Stimulated activated CD4-positive, alpha-beta T cell treated with anti-CD3 and anti-CD28 coated beads, Interleukin-12 subunit alpha, Interleukin-12 subunit beta, amount 100 ng/mL, for 48 hours (primary cell): Measurements from ENCODE around the gene HSPA2.
"Not testable (repeated sequence)": the region's sequence is repeated elsewhere in the genome, so short reads cannot be mapped to it uniquely, and the experiment has no call there.

ENCODE experiments used
- DNase-seq, 3 donors: peaks; one replicate each; pipeline ENCODE4 v3.0.0-alpha.2; 2020; ENCODE audit warnings: low read depth in 2 of 3, low spot score in 1 of 3

The HSPA2 gene

DNA sequence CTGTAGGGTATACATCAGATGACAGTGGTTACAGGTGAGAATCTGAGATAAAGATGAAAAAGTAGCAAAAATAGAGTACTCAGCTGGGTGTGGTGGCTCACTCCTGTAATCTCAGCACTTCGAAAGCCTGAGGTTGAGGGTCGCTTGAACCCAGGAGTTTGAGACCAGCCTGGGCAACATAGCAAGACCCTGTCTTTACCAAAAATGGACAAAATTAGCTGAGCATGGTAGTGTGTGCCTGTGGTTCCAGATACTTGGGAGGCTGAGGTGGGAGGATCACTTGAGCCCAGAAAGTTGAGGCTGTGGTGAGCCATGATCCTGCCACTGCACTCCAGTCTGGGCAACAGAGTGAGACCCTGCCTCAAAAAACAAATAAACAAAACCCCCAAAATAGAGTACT, 17.7 kb downstream of the HSPA2 start:
- not testable (repeated sequence) for DNase-seq

DNA sequence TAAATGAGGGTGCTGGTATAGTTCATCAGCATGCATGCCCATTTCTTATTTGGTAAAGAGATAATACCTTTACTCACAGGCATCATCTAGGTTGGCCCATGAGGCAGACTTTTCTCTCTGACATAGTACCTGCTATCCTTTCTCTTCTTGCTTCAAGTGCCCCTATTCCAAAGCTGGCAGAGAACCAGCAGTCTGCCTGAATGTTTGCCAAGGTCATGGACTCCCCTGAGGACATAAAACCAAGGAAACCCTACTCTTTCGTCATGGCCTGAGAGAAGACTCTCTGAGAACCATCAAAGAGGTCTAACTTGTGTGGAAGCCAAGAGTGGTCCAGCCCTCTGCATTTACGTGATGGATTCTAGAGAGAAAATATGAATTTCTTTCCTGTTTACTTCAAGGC, 21.1 kb downstream of the HSPA2 start:
- DNase-seq: no peak

DNA sequence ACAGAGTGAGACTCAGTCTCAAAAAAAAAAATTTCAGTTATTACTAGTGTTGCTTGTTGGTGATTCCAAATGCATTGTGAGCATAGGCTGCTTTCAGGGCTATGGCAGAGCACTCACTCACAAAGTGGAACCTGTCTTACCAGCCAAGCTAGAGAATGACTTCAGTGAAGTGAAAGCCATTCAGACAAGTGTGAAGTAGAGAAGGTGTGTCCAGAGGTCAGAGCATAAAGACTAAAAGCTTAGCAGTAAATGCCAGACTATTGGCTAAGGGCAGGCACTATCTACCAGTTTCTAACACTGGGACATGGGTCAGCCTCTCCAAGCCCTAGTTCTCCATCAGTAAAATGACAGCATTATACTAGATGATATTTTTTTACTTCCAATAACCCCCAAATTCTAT, 21.9 kb downstream of the HSPA2 start:
- no peak for DNase-seq

DNA sequence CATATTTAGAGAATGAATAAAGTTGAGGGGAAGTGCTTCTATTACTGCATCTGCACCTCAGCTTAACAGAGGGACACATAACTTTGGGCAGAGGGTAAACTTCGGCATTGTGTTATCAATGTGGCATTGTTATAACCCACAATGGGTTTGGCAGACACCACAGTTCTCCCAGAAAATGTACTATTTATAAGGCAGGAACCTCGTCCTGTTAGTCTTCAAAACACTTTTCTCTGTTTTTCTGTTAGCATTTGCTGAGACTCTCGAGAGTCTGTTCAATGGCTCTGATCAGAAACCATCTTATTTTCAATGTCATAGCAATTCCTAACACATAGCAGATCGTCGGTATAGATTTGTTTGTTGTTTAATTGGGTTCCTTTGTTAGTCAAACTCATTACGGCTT, 23.2 kb downstream of the HSPA2 start:
- DNase-seq: no peak

GRCh38 chr14:64566651-64567122, 26.1 kb downstream of the HSPA2 start:
- DNase-seq: no peak

- DNase-seq: no peak
Measured at GRCh38 chr14:64569138-64569631, 28.6 kb downstream of the HSPA2 start.

DNA sequence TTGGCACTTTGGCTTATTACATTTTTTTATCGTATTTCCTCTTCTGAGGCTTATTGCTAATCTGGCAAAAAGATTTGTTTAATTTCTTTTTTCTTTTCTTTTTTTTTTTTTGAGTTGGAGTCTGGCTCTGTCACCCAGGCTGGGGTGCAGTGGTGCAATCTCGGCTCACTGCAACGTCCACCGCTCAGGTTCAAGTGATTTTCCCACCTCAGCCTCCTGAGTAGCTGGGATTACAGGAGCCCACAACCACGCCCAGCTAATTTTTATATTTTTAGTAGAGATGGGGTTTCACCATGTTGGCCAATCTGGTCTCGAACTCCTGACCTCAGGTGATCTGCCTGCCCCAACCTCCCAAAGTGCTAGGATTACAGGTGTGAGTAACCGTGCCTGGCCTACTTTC, 29.1 kb downstream of the HSPA2 start:
- not testable (repeated sequence) for DNase-seq

DNA sequence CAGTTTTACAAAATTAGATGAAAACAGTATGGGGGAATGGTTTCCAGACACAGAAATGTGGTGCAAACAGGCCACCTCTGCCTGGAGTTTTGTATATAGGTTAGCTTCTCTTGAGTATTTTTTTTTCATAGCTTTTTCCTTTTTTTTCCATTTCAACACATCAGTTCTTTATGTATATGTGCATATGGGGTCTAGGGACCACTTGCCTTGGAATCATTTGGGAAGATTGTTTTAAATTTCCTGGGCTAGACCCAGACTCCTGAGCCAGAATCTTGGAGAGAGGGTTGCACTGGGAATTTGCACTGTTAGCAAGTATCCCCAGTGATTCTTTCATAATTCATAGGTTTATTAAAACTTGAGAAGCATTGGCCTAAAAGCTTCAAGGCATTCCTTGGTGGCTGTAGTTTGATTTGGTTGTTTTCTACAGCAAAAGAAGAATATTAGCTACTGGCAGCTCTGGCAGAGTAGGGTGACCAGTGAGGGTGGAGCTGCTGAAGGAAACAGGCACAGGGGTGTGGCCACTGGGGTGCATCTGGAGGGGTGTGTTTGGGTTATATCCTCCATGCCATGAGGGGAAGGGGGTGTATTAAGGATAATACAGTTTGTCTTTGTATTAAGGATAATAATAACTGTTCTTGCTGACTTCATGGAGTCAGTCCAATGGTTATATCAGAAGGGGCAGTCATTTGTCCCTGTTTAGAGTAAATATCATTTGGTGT, 32.0 kb downstream of the HSPA2 start:
- DNase-seq: no peak

- no peak for DNase-seq
Measured at GRCh38 chr14:64573109-64573508, 32.6 kb downstream of the HSPA2 start.

GRCh38 chr14:64574371-64575107, 34.0 kb downstream of the HSPA2 start:
- DNase-seq: no peak

DNA sequence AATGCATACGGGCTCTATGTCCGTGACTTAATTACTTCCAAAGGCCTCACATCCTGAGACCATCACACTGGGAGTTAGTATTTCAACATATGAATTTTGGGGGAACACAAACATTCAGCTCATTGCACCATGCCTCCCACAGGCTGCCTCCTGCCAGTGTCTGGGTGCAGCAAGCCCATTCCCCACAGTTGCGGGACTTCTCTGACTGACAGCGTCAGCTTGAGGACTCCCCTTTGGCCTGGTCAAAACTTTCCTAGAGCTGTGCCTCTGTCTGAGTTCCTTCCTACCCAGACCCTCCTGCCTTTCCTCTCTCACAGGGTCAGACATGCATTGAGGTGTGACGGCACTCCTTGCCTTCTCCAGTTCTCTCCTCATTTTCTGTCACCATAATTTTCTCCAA, 36.7 kb downstream of the HSPA2 start:
- DNase-seq: no peak

DNA sequence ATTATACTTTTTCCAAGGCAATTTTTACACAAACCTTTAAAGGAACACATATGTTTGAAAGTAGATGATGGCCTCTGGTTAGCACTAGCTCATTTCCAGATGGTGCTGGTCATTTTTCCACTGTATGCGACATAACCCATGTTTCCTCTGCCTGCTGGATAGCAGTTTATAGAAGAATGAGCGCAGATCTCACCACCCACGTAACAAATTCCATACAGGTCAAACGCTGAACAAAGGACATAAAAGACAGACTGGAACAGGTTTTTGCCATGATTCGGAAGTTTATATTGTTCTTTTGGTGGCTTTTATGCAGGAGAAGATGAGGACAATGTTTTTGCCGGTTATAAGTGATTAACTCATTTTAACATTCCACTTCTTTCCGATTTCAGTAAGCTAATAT, 39.9 kb downstream of the HSPA2 start:
- no peak for DNase-seq

GRCh38 chr14:64581363-64581762, 40.8 kb downstream of the HSPA2 start:
- no peak for DNase-seq

GRCh38 chr14:64581817-64582216, 41.3 kb downstream of the HSPA2 start:
- DNase-seq: no peak

DNA sequence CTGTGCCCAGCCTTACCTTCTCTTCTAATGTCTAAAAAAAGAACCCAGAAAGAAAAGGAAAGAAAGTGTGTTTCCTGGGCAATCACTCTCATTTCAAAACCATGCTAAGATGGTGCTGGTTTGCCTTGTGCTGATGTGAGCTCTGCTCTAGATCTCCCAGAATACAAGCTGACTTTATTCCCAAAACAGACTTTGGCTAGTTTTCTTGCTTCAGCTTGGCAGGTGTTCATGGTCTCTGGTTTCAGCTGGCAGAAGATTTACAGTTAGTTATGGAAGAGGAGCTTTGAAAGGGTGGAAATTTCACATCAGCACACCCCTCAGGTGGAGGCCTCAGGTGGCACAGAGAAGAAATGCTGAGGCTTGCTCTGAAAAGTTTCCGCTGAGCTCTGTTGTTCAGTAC, 43.6 kb downstream of the HSPA2 start:
- DNase-seq: no peak

DNA sequence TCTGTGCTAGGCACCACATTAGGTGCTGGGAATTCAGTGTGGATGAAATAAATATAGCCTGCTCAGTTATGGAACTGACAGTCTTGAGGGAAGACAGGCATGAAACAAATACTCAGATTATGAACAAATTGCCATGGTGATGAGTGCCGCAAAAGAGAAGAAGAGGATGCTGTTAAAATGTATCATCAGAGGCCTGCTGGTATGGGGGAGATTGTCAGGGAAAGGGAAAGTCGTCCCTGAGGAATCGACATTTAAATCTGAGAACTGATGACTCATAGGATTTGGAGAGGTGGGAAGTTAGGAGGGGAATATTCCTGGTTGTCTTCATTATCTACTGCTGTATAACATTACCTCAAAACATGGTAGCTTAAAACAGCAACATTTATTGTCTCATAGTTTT, 51.3 kb downstream of the HSPA2 start:
- no peak for DNase-seq
